Hepatic stellate cell (primary cell): ENCODE data around the gene TOP3A.
"Not testable (repeated sequence)": the region's sequence is repeated elsewhere in the genome, so short reads cannot be mapped to it uniquely, and the experiment has no call there.

ENCODE experiments used
- DNase-seq: peaks from one replicate; pipeline ENCODE4 v3.0.0; 2011; ENCODE audit warnings: low spot score

The TOP3A gene, protein sequence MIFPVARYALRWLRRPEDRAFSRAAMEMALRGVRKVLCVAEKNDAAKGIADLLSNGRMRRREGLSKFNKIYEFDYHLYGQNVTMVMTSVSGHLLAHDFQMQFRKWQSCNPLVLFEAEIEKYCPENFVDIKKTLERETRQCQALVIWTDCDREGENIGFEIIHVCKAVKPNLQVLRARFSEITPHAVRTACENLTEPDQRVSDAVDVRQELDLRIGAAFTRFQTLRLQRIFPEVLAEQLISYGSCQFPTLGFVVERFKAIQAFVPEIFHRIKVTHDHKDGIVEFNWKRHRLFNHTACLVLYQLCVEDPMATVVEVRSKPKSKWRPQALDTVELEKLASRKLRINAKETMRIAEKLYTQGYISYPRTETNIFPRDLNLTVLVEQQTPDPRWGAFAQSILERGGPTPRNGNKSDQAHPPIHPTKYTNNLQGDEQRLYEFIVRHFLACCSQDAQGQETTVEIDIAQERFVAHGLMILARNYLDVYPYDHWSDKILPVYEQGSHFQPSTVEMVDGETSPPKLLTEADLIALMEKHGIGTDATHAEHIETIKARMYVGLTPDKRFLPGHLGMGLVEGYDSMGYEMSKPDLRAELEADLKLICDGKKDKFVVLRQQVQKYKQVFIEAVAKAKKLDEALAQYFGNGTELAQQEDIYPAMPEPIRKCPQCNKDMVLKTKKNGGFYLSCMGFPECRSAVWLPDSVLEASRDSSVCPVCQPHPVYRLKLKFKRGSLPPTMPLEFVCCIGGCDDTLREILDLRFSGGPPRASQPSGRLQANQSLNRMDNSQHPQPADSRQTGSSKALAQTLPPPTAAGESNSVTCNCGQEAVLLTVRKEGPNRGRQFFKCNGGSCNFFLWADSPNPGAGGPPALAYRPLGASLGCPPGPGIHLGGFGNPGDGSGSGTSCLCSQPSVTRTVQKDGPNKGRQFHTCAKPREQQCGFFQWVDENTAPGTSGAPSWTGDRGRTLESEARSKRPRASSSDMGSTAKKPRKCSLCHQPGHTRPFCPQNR

DNA sequence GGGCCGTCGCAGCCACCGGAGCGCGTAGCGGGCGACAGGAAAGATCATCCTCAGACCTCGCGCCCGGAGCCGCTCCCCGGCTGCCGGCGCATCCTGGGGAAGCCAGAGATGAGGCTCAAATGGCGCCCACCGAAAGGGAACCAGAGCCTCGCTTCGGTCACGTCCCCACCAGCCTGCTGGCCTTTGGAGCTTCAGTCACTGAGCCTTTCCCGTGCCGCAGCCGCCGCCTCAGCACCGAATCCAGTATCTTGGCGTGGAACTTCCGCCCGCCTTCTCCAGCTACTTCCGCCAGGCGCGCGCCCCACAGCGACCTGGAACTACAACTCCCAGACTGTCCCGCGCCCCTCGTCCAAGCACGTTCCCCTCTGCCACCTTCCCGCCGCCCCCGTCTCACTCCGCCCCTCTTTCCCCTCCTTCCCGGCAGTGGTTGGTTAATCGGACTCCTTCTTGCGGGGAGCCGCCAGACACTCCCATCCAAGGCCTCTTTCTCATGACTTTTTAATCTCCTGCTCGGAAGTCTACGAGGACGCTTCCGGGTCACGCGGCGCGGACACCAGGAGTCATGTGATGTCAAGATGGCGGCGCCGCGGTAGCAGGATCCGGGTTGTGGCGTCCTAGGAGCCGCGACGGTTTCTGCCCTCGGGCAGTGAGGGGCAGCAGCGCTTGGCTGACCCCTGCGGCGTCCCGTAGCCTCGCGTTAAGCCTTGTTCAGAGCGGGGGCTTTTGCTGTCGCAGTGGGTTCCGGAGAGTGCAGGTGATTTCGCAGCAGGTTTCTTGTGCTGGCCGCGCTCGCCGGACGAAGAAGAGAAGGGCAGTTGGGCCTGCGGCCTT lies at the start of gene TOP3A, which contains the start of gene SMCR8:
Gene TOP3A (minus strand): TSS at position 264 of the 831 bp plus-strand sequence. CDS start 216 bp downstream, at position 48.
Gene SMCR8 (plus strand): TSS at position 563 of the 831 bp plus-strand sequence. CDS start 497 bp downstream, outside the sequence.
- peak; percentile 97 for DNase-seq

DNA sequence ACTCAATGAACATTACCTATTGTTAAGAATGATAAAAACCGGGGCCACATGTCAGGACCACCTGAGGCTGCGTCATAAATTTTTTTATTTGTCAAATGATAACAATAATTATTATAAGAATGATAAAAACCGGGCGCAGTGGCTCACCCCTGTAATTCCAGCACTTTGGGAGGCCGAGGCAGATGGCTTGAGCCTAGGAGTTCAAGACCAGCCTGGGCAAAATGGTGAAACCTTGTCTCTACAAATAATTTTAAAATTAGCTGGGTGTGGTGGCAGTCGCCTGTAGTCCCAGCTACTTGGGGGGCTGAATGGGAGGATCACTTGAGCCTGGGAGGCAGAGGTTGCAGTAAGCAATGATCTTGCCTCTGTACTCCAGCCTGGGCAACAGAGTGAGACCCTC lies 49.4 kb upstream of the TOP3A start:
- DNase-seq = no peak

DNA sequence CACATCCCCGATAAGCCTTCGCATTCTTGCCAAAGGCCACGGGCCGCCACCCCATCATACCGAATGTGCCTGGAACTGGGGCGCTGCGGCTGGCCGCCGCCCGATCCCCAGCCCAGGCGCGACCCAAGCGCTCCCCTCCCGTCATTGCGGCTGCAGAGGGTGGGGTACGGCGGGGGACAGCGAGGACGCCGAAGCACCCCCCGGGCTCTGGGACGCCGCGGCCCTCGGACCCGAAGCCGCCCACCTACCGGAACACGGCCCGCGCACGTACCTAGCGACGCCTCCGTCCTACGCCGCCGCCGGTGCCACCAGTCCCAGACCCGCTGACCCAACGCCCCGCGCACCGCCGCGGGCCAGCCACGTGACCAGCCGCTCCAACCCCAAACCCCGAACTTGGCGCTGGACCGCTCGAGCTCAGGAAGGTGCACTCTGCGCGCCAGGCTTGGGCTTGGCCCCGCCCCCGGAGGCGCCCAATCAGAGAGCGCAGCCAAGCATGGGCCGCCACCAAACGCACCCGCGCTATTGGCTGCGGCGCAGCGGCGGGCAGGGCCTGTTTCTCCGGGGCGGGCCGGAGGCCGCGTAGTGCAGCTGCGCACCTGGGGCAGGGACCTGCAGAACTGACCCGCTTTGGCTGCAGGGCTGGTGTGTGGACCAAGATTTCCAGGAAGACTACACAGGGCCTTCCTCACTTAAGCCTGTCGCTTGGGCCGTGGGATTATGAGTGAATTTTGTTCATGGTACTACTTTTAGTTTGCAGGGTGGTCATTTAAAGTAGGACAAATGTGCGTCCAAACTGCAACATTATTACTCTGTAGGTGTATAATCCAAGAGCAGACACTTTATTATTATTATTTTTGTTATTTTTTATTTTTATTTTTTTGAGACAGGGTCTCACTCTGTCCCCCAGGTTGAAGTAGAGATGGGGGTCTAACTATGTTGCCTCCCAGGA lies 48.6 kb upstream of the TOP3A start, which contains the start of gene SHMT1:
Gene SHMT1 (minus strand): TSS at position 450 of the 949 bp plus-strand sequence. CDS start 7,569 bp downstream, outside the sequence.
- peak; percentile 96 for DNase-seq

DNA sequence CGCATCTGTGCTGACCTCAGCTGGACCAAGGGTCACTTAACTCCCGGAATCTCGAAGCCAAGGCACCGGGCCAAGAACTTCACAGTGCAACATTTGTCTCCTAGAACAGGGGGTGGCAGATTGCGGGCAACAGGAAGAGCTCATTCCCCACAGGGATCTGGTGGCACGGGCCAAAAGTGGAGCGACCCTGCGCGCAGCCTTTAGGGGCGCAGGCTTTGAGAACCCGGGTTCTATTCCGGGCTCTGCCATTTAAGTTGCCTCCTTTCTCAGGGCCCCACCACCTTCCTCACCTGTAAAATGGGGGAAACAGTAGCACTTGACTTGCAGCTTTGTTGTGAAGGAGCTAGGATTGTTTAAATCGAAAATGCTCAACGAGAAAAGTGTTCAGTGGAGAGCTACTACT lies 47.9 kb upstream of the TOP3A start:
- DNase-seq = peak; percentile 23

DNA sequence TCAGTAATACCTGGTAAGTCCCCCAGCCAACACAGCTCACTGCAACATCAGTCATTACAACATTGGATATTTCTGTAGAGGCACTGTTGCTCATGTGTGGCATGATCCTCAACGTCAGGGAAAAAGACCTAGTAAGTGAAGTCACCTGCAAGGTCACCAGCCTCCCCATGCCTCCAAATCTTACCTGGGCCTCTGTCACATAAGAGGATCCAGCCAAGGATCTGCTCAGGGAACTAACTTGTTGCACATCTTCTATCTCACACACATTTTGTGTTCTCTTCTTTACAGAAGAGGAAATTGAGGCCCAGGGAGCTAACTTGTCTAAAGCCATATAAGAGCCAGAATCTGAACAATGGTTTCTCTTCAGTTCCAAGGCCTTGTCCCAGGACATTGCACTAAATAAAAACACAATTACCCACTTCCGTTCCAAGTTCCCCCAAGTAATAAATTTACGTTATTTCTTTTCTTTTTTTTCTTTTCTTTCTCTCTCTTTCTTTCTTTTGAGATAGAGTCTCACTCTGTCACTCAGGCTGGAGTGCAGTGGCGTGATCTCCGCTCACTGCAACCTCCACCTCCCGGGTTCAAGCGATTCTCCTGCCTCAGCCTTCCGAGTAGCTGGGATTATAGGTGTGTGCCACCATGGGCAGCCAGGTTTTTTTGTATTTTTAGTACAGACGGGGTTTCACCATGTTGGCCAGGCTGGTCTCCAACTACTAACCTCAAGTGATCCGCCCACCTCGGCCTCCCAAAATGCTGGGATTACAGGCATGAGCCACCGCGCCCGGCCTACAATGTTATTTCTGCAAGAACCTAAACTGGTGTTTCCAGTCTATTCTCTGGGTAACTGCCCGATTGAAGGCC lies 47.3 kb upstream of the TOP3A start:
- DNase-seq = no peak

DNA sequence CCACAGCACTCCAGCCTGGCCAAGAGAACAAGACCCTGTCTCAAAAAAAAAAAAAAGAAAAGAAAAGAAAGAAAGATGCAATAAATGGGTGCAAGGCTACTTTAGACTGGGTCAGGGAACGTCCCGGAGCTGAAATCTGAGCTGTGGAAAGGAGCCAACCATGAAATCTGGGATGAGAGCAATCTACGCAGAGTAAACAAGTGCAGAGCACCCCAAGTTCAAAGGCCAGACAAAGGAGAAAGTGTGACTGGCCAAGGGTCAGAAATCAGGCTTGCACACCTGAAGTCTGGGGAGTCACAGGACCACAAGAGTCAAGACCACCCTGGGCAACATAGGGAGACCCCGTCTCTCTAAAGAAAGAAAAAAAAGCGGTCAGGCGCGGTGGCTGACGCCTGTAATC lies 45.7 kb upstream of the TOP3A start:
- DNase-seq = no peak

DNA sequence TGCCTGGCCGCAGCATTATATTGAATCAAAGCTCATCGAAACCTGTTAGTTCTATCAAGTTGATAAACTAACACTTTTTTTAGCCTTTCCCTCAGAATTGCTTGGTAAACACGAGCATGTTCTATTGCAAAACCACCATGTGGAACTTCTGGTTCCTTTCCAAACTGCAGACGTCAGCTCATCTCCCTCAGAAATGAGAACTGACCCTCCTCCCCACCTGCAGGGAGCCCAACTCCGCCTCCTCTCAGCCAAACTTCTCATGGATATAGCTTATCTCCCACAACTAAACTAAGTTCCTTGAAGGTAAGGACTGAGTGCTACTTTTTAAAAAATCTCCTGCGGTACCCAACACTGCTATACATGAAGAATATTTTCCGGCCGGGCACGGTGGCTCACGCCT lies 41.8 kb upstream of the TOP3A start:
- no peak for DNase-seq

DNA sequence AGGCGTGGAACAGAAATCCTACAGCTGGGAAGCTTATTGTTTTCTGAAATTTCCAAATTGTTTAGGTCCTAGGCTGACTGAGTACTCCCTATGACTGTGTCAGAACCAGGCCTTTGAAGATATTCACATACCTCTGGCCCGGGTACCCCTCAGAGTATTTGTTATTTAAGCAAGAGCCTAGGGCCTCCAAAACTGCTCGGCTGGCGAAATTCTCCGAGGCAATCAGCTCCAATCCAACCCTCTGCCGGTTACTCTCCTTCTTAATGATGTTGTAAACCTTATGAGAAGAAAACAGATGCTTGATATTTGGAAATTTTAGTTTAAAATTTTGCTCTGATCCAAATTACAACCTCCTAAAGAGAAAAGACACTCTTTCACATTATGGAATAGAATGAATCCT lies 38.7 kb upstream of the TOP3A start:
- no peak for DNase-seq

DNA sequence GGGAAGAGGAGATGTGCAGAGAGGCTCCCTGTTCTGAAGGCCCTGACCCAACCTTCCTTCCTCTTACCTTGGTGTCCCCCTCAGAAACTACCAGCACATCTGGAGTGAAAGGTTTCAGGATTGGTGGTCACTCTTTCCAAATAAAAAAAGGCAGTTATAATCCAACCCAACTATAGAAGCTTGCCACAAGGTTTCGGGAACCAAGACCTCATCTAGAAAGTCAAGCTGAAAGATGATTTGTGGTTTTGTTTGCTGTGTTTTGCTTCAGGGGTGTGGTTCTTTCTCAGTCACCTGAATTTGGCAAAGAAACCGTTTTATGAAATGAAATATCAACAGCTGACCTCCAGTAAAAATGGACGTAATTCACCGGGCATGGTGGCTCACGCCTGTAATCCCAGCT lies 29.2 kb upstream of the TOP3A start:
- no peak for DNase-seq

DNA sequence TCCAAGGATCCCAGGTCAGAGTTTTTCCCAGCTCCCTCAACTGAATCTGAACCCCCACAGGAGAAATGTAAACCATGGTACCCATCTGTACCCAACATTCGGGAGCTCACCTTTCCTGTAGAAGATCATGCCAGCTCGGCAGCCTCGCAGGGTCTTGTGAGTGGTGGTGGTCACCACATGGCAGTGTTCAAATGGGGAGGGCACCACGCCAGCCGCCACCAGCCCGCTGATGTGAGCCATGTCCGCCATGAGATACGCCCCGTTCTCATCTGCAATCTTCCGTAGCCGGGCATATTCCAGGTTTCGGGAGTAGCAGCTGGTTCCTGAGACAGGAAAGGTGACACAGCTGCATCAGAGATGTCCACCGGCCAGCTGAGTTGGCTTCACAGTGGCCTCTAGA lies 25.1 kb upstream of the TOP3A start:
- DNase-seq = no peak

DNA sequence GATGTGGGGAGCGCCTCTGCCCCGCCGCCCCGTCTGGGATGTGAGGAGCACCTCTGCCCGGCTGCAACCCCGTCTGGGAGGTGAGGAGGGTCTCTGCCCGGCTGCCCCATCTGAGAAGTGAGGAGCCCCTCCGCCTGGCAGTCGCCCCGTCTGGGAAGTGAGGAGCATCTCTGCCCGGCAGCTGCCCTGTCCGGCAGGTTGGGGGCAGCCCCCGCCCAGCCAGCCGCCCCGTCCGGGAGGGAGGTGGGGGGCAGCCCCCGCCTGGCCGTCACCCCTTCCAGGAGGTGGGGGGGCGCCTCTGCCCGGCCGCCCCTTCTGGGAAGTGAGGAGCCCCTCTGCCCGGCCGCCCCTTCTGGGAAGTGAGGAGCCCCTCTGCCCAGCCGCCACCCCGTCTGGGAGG lies 23.4 kb upstream of the TOP3A start:
- DNase-seq = not testable (repeated sequence)

DNA sequence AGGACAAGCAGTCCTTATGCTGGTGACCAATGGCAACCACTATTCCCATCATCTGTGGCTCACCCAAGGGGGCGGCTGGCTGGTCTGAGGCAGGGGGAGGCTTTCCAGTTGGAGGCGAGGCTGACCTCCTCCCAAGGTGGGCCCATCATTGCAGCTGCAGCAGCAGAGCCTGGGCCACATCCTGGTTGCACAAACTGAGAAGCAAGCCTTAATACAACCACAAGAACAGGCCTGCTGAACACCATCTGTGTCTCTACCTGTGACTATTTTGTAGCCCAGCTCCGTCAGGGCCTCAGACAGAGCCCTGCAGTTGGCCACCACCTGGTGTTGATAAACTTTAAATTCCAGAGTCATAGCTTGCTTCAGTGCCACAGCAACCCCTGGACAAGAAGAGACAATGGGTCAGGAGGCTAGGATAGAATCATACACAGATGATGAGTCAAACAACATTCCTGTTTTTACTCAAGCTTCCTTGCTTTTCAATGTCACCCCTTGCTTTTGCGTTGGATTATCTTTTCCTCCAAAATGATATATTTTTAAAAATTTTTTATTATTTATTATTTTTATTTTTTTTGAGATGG lies 18.2 kb upstream of the TOP3A start:
- DNase-seq = no peak

DNA sequence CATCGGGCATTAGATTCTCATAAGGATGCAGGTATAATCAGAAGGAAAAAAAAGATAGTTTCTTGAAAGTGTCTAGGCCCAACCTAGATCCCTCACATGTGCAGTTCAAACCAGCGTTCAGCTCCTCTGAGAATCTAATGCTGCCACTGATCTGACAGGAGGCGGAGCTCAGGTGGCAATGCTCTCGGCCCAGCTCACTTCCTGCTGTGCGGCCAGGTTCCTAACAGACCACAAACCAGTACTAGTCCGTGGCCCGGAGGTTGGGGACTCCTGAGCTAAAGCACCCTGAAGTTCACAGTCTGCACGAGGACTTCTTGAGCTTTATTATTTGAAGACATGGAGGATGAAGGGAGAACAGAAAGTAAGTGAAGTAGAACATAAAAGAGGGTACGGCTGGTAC lies 17.1 kb upstream of the TOP3A start:
- no peak for DNase-seq

DNA sequence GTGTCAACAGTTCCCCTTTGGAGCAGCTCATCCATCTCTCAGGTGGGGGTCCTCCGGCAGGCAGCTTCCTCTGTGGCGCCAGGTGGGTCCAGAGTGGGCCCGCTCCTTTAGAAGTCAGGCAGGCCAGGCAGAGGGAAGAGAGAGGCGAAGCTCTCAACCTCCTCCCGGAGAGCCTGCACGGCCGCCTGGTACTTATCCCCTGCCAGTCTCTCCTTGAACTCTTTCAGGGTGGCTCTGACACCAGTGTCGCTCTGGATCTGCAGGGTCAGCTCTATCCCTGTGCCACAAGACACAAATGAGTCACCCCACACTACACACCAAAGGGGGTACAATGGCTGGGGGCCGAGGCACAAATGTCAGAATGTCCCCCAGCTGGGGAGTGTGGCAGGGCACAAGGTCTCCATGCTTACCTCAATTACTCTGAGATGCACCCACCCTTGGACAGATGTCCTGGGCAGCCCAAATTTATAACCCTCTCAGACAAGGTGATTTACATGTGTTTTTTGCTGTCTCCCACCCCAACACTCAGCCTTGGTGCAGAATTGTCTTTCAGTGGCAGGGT lies 13.9 kb upstream of the TOP3A start:
- no peak for DNase-seq

DNA sequence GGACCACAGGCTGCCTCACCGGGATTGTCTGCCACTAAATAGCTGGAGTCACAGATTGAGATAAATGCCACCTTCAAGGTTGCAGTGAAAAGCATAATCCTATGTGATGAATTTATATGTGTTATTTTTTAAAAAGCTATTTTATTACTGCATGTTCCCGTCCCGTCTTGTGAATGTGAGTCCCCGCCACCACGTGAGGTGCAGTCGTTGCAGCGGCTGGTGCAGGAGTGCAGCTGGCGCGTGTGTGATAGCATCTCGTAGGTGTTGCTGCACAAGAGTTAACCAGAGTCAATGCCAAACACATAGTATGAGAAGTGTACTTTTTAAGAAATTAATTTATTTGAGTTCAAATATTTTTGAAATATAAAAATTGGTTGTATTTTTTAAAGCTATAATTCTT lies 12.8 kb upstream of the TOP3A start:
- no peak for DNase-seq

DNA sequence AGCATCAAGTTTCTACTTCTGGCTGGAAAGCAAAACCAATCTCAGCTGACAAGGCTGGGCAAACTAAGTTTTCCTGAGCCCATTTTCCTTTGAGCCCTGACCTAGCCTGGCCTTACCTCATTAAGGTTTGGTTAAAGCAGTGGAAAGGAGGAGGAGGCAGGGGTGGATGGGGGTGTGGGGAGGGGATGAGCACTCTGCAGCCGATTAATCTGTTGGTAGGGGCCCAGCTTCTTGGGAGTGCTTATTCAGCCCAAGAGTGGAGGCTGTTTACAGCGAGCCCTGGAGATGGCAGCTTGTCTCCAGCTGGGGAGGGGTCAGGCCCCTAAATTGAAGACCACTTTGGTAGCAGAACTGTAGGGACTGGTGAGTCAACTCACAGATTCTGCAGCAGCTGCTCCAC lies 12.3 kb upstream of the TOP3A start:
- no peak for DNase-seq

DNA sequence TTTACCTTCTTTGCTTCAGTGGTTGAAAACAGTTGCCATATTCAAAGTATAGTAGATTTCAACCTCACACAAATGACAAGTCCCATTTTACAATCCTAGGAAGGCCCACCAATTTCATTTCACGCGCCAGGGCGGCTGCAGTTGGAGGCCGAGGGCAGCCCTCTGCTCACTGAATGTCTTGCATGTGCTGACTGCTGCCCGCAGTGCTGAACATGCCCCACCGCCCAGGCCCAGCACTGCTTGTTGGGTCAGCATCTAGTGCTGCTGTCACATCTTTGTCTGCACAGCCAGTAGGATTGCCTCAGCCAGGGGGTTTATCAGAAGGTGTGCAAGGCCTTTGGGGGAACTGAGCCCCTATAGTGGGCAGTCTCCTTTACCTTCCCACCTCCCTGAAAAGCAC lies 11.8 kb upstream of the TOP3A start:
- DNase-seq = no peak

DNA sequence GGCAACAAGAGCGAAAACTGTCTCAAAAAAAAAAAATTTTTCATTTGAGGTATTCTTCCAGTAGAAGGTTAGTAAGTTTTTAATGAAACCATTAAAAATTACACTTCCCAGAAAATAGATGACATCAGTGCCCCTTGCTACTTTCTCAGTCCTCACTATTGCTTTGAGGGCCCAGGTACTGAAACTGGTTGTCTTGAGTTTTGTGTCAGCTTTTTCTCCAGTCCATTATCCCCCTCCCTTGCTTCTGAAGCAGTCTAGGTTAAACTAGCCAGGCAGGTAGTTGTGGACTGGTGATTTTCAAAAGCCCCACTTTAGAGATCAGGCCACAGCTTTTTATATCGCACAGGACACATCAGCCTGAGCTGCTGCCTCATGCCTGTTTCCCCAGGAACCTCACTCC lies 11.2 kb upstream of the TOP3A start:
- no peak for DNase-seq
